Memory B cell (primary cell): ENCODE data around the gene TMPRSS9.

Source experiments
- ATAC-seq: fragments of 150-1000 bp; cut with Tn5 transposase; 2 replicates; pipeline ENCODE4 v1.10.0; 2021; ENCODE audit warnings: low read depth, mild to moderate bottlenecking, moderate library complexity
- DNase-seq, 2 donors: peaks; one replicate each; pipeline ENCODE4 v3.0.0; 2022; ENCODE audit warnings: low spot score in 2 of 2
- H3K27ac Mint-ChIP-seq: one replicate; pipeline ENCODE4 v1.8.0; 2022; ENCODE audit warnings: mild to moderate bottlenecking, moderate library complexity, mixed read lengths
- H3K27me3 Mint-ChIP-seq: one replicate; pipeline ENCODE4 v1.8.0; 2022; ENCODE audit warnings: mixed read lengths
- H3K36me3 Mint-ChIP-seq: one replicate; pipeline ENCODE4 v1.8.0; 2022; ENCODE audit warnings: mild to moderate bottlenecking, mixed read lengths
- H3K4me1 Mint-ChIP-seq: one replicate; pipeline ENCODE4 v1.8.0; 2022; ENCODE audit warnings: mixed read lengths
- H3K4me3 Mint-ChIP-seq: one replicate; pipeline ENCODE4 v1.8.0; 2022; ENCODE audit warnings: mild to moderate bottlenecking, moderate library complexity, mixed read lengths
- H3K9me3 Mint-ChIP-seq: one replicate; pipeline ENCODE4 v1.8.0; 2022; ENCODE audit warnings: mixed read lengths

Gene TMPRSS9

GRCh38 chr19:2426611-2427428, 66.8 kb downstream of the TMPRSS9 start:
- ATAC-seq: no peak
- Mint-ChIP-seq H3K27ac (peak overlapping the region; percentile 98), H3K4me1 (peaks cover 2% of the 10 kb centered on the region), H3K36me3 (no peaks in the 10 kb centered on the region), H3K9me3 (no peaks in the 10 kb centered on the region), H3K27me3 (no peaks in the 10 kb centered on the region), H3K4me3 (peak overlapping the region; percentile 98)
- DNase-seq: peak in 1 of 2 donors; percentile 40

GRCh38 chr19:2427429-2428320, 67.6 kb downstream of the TMPRSS9 start, which contains the start of gene TIMM13:
TIMM13 (minus strand) TSS chr19:2427586; CDS start chr19:2427533, 53 bp downstream.
- Mint-ChIP-seq H3K4me1 (peaks cover 2% of the 10 kb centered on the region), H3K27ac (peak within 1 kb of the TSS; percentile 98), H3K27me3 (no peaks in the 10 kb centered on the region), H3K36me3 (no peaks in the 10 kb centered on the region), H3K4me3 (peak within 1 kb of the TSS; percentile 98), H3K9me3 (no peaks in the 10 kb centered on the region)
- peak; percentile 95 to 96 for DNase-seq
- peak; percentile 93 for ATAC-seq

GRCh38 chr19:2428321-2428690, 68.2 kb downstream of the TMPRSS9 start:
- no peak overlapping the region for H3K27ac Mint-ChIP-seq
- no peak for DNase-seq
- H3K4me3 Mint-ChIP-seq: no peak overlapping the region
- no peaks in the 10 kb centered on the region for H3K9me3 Mint-ChIP-seq
- H3K4me1 Mint-ChIP-seq: peaks cover 2% of the 10 kb centered on the region
- H3K27me3 Mint-ChIP-seq: no peaks in the 10 kb centered on the region
- H3K36me3 Mint-ChIP-seq: no peaks in the 10 kb centered on the region
- no peak for ATAC-seq

- no peaks in the 10 kb centered on the region for H3K27me3 Mint-ChIP-seq
- H3K4me1 Mint-ChIP-seq: peaks cover 2% of the 10 kb centered on the region
- DNase-seq (no peak), ATAC-seq (no peak)
- peak overlapping the region; percentile 55 for H3K27ac Mint-ChIP-seq
- H3K36me3 Mint-ChIP-seq: no peaks in the 10 kb centered on the region
- H3K4me3 Mint-ChIP-seq: no peak overlapping the region
- H3K9me3 Mint-ChIP-seq: no peaks in the 10 kb centered on the region
Observed at GRCh38 chr19:2428756-2429711, 69.0 kb downstream of the TMPRSS9 start.

GRCh38 chr19:2429917-2430535, 70.0 kb downstream of the TMPRSS9 start:
- no peaks in the 10 kb centered on the region for H3K27me3 Mint-ChIP-seq
- H3K4me1 Mint-ChIP-seq: peaks cover 2% of the 10 kb centered on the region
- H3K27ac Mint-ChIP-seq: no peak overlapping the region
- H3K36me3 Mint-ChIP-seq: peaks cover 3% of the 10 kb centered on the region
- ATAC-seq (no peak), DNase-seq (no peak)
- no peak overlapping the region for H3K4me3 Mint-ChIP-seq
- no peaks in the 10 kb centered on the region for H3K9me3 Mint-ChIP-seq

DNA sequence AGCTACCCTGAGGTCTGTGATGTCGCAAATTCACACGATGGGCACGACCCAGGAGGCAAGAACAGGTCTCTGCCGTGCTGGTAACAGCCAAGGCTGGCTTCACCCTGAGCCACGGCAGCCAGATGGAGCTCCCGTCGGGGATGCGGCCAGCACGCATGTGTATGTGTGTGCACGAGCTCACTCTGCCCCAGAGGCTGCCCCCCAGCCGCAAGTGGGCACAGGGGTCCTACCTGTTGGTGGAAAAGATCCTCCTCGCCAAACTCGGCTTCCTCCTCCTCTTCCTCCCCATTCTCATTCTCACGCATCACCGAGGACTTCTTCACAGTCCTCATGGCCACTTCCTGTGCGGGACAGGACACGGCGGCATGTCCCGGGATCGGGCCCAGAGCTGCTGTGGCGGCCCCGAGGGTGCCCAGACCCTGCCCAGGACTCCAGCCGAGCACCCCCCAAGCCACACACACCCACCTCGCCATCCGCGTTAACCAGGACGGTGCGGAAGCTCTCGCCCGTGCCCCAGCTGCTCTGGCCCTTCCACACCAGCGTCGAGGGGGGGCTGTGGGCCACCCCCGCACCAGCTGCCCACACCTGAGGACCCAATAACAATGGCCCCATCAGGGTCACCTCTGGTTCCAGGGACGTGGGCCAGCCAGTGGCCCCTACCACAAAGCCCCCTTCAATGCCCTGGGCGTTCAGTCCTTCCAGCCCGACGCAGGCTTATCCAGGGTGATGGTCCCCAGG, 71.4 kb downstream of the TMPRSS9 start:
- peaks cover 5% of the 10 kb centered on the region for H3K36me3 Mint-ChIP-seq
- H3K27ac Mint-ChIP-seq: no peak overlapping the region
- no peak overlapping the region for H3K4me3 Mint-ChIP-seq
- peaks cover under 1% of the 10 kb centered on the region for H3K4me1 Mint-ChIP-seq
- H3K9me3 Mint-ChIP-seq: no peaks in the 10 kb centered on the region
- H3K27me3 Mint-ChIP-seq: no peaks in the 10 kb centered on the region
- ATAC-seq: no peak
- DNase-seq: no peak

- Mint-ChIP-seq H3K36me3 (peaks cover 5% of the 10 kb centered on the region), H3K4me3 (no peak overlapping the region), H3K27ac (no peak overlapping the region), H3K4me1 (no peaks in the 10 kb centered on the region), H3K9me3 (no peaks in the 10 kb centered on the region), H3K27me3 (no peaks in the 10 kb centered on the region)
- ATAC-seq: no peak
- DNase-seq: no peak
Observed at GRCh38 chr19:2432131-2432848, 72.2 kb downstream of the TMPRSS9 start.

- Mint-ChIP-seq H3K27ac (no peak overlapping the region), H3K4me1 (no peaks in the 10 kb centered on the region), H3K36me3 (peaks cover 8% of the 10 kb centered on the region), H3K27me3 (no peaks in the 10 kb centered on the region), H3K4me3 (no peak overlapping the region), H3K9me3 (no peaks in the 10 kb centered on the region)
- no peak for ATAC-seq
- no peak for DNase-seq
Observed at GRCh38 chr19:2433854-2434253, 73.8 kb downstream of the TMPRSS9 start.

GRCh38 chr19:2434267-2434666, 74.2 kb downstream of the TMPRSS9 start:
- peaks cover 8% of the 10 kb centered on the region for H3K36me3 Mint-ChIP-seq
- no peaks in the 10 kb centered on the region for H3K4me1 Mint-ChIP-seq
- ATAC-seq (no peak), DNase-seq (no peak)
- no peak overlapping the region for H3K4me3 Mint-ChIP-seq
- H3K9me3 Mint-ChIP-seq: no peaks in the 10 kb centered on the region
- no peaks in the 10 kb centered on the region for H3K27me3 Mint-ChIP-seq
- H3K27ac Mint-ChIP-seq: no peak overlapping the region

GRCh38 chr19:2434721-2435265, 74.7 kb downstream of the TMPRSS9 start:
- Mint-ChIP-seq H3K36me3 (peaks cover 8% of the 10 kb centered on the region), H3K4me1 (no peaks in the 10 kb centered on the region), H3K4me3 (no peak overlapping the region), H3K27me3 (no peaks in the 10 kb centered on the region), H3K27ac (no peak overlapping the region), H3K9me3 (no peaks in the 10 kb centered on the region)
- ATAC-seq (no peak), DNase-seq (no peak)

- ATAC-seq (no peak), DNase-seq (no peak)
- Mint-ChIP-seq H3K36me3 (peaks cover 11% of the 10 kb centered on the region), H3K4me1 (peaks cover 4% of the 10 kb centered on the region), H3K27me3 (no peaks in the 10 kb centered on the region), H3K9me3 (no peaks in the 10 kb centered on the region), H3K27ac (no peak overlapping the region), H3K4me3 (no peak overlapping the region)
Observed at GRCh38 chr19:2436384-2436783, 76.3 kb downstream of the TMPRSS9 start.

- H3K4me3 Mint-ChIP-seq: no peak overlapping the region
- H3K9me3 Mint-ChIP-seq: no peaks in the 10 kb centered on the region
- H3K4me1 Mint-ChIP-seq: peaks cover 4% of the 10 kb centered on the region
- H3K36me3 Mint-ChIP-seq: peaks cover 12% of the 10 kb centered on the region
- no peaks in the 10 kb centered on the region for H3K27me3 Mint-ChIP-seq
- no peak for ATAC-seq
- no peak overlapping the region for H3K27ac Mint-ChIP-seq
- no peak for DNase-seq
Observed at GRCh38 chr19:2436926-2437325, 76.9 kb downstream of the TMPRSS9 start.
